ENCODE results near the gene SPG7.

DNA sequence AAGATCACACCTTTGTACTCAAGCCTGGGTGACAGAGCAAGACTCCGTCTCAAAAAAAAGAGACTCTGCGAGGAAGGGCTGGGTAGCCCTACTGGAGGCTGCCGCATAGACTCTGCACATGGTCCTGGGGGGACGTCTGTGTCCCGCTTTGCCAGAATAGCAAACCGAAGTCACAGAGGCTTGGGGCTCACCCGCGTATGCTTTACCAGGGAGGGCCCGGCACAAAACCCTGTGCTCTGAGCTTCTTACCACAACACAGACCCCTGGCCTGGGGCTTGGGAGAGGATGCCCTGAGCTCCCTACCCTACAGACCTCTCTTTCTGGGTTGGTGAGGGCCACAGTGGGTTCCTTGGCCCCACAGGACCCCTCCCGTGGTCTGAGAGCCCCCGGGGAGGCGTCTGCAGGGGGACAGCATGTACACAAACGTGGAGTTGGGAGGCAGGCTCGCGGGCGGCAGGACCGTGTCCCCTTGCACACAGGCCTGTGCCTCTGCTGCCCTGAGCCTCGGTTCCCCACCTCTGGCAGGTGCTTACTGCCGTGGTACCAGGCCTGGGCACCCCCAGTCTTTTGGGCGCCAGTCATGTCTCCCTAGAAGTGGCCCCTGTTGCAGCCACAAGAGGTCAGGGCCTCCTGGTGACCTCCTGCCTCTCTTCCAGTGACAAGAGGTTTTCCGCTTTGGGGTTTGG is 81.2 kb downstream of the SPG7 start:
- TF ChIP-seq, protein P1, sequence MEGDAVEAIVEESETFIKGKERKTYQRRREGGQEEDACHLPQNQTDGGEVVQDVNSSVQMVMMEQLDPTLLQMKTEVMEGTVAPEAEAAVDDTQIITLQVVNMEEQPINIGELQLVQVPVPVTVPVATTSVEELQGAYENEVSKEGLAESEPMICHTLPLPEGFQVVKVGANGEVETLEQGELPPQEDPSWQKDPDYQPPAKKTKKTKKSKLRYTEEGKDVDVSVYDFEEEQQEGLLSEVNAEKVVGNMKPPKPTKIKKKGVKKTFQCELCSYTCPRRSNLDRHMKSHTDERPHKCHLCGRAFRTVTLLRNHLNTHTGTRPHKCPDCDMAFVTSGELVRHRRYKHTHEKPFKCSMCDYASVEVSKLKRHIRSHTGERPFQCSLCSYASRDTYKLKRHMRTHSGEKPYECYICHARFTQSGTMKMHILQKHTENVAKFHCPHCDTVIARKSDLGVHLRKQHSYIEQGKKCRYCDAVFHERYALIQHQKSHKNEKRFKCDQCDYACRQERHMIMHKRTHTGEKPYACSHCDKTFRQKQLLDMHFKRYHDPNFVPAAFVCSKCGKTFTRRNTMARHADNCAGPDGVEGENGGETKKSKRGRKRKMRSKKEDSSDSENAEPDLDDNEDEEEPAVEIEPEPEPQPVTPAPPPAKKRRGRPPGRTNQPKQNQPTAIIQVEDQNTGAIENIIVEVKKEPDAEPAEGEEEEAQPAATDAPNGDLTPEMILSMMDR (IDR thresholded peaks at IDR 0.05) = no peak
- no peak for TF ChIP-seq POLR2A (IDR thresholded peaks at IDR 0.05)
